ENCODE measurements around the gene PLCH1.

PLCH1 gene

DNA sequence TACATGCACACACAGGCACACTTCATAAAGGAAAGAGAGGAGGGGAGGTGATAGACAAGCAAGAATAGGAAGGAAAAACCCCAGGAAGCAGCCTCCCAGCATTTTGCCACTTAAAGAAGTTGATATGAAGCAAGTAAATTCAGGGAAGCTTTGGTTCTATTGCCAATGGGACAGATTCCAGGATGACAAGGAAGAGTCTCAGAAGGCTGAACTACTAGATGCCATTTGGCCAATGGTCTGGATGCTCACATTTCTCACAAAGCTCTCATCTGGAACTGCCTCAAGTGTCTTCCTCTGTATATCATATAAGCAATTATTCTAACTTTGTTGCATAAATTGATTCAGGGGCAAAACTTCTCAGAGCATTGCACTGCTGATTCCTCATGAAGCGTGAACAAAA, 372.6 kb downstream of the PLCH1 start:
- DNase-seq (ENCODE audit: low read depth) = no peak

- no peak for DNase-seq (ENCODE audit: low read depth)
These were observed 373.9 kb downstream of the PLCH1 start for GRCh38 chr3:155370764-155371503.

GRCh38 chr3:155370198-155370597, 374.7 kb downstream of the PLCH1 start:
- DNase-seq (ENCODE audit: low read depth) = no peak

GRCh38 chr3:155369735-155370134, 375.1 kb downstream of the PLCH1 start:
- DNase-seq (ENCODE audit: low read depth) = no peak

DNA sequence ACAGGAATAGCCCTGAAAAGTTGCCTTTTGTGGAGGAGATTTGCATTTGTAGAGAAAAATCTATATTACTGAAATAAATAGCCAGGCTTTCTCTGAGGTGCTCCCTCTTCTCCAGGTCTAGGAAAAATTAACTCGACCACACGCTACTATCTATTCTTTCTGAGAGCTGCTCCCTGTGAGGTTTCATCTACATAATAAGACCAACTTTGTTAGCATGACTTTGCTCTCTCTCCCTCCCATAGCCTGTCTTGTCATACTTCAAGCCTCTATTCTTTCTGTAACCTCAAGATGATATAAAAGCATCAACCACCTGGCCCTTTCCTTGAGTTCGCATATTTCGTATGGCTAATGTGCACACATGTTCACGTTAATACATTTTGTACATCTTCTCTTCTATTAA, 375.6 kb downstream of the PLCH1 start:
- DNase-seq (ENCODE audit: low read depth) = no peak

GRCh38 chr3:155368786-155369185, 376.1 kb downstream of the PLCH1 start:
- DNase-seq (ENCODE audit: low read depth) = no peak

GRCh38 chr3:155367506-155367905, 377.4 kb downstream of the PLCH1 start:
- DNase-seq (ENCODE audit: low read depth) = no peak

DNA sequence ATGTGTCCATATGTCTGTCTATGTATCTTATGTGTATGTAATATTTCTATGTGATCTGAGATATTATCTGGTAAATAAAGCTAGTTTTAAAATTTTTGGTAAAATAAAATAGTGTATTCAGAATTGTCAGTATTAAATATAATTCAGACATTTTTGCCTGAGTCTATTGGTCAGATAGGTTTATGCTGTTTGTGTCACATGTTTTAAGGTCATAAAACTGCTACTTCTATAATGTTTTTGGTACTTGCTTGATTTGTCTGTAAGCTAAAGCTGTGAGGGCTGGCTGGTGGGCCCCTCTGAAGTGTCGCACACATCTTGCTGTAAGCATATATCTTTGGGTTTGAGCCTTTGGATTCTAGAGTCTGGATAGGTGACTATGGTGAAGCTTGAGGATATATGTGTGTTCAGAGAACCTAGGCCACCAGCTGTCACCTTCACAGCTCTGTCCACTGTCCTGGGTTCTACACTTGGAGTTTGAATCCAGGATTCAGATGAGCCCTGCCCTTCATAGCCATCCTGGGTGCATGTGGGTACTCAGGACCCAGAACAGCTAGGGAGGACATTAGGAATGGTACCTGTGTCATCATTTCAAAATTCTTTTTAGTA, 379.6 kb downstream of the PLCH1 start:
- DNase-seq (ENCODE audit: low read depth) = no peak

- no peak for DNase-seq (ENCODE audit: low read depth)
These were observed 380.4 kb downstream of the PLCH1 start for GRCh38 chr3:155364492-155364891.

- DNase-seq (ENCODE audit: low read depth) = no peak
These were observed 381.2 kb downstream of the PLCH1 start for GRCh38 chr3:155363690-155364070.

GRCh38 chr3:155362808-155363689, 381.8 kb downstream of the PLCH1 start:
- no peak for DNase-seq (ENCODE audit: low read depth)

DNA sequence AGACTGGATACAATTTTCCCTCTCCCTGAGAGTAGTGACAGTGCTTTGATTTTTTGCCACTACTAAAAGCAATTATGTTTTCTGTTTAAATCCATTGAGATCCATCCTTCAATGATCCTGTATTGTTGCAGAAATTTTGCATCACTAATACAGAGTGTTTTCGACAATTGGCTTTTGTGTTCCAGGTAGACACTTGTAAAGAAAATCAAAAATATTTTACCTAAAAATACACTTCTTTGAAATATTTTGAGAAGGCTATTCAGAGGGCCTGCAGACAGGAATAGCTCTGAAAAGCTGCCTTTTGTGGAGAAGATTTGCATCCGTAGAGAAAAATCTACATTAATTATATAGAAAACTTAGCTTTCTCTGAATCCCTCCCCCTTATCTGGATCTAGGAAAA, 384.6 kb downstream of the PLCH1 start:
- DNase-seq (ENCODE audit: low read depth) = no peak

DNA sequence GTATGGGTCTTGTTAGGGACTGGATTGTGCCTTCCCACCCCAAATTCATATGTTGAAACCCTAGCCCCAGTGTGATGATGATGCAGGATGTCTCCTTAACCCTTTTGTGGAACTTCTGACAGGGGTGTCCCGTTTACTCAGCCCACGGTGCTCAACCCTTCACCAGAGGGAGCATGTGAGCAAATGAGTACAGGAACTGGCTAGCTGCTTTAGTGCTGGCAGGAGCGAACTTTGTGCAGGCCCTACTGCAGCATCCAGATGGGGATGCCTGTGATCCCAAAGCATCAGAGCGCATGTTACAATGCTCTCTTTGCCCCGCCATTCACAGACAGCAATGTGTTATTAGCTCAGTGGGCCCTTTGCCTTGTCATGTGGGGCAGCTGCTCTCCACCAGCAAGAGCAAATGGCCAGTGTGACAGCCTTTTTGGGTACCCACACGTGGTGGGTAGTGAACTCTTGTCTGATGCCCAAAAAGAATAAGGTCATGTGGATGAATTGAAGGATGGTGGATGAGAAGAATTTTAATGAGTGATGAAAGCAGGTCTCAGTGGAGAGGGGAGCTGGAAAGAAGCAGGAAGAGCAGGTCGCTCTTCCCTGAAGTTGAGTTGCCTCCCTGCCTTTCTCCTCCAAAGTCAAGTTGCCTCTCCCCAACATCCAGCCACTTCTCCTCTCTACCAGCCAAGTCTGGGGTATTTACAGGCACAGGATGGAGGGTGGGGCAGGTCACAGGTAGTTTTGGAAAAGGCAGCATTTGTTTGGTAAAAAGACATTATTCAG, 388.1 kb downstream of the PLCH1 start:
- no peak for DNase-seq (ENCODE audit: low read depth)

DNA sequence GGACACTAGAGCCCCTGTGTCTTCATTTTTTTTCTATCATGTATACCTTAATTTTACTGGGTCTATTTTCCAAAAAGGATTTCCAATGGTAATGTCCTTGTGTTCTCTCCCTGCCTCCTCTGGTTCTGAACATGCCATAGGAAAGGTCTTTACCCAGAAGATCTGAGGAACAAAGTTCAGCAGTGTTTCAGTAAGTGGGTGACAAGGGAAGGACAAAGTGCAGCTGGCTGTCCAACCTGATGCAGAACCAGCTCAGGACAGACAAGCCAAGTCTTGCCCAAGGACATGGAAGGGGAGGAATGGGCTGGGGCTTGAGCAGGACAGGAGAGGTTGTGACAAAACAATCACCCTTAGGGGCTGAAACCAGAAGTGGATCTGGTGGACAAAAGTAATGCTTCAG, 390.2 kb downstream of the PLCH1 start:
- DNase-seq (ENCODE audit: low read depth) = no peak

DNA sequence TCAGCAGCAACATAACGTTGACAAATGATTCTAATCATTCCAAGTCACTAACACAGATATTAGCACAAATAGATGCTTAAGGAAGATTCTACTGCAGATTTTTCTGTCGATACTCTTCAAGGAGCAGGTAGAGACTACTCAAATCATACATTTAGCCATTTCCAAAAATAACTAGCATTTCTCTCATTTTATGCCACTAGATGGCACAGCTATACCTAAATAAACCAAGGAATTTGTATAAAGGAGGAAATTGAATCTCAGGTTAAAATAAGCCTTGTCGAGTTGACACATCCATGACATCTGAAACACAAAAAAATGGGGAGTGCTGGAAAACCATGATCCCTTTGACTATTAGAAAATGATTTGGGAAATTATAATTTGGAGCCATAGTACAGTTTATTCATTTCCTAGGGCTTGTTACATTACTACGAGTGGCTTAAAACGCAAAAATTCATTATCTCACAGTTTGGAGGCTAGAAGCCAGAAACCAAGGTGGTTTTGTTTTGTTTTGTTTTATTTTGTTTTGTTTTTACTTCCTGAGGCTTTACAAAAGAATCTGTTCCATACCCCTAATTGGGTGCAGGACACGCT, 391.9 kb downstream of the PLCH1 start:
- no peak for DNase-seq (ENCODE audit: low read depth)

DNA sequence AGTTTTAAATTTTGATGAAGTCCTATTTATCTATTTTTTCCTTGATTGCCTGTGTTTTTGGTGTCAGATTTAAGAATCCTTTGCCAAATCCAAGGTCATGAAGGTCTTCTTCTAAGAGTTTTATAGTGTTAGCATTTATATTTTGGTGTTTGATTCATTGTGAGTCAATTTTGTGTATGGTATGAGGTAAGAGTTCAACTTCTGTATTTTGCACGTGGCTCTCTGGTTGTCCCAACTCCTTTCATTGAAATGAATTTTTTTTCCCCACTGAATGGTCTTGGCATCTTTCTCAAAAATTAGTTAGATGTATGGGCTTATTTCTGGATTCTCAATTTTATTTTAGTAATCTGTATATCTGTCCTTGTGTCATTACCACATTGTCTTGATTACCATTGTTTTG, 394.3 kb downstream of the PLCH1 start:
- DNase-seq (ENCODE audit: low read depth) = no peak

- DNase-seq (ENCODE audit: low read depth) = no peak
These were observed 397.0 kb downstream of the PLCH1 start for GRCh38 chr3:155347901-155348300.

DNA sequence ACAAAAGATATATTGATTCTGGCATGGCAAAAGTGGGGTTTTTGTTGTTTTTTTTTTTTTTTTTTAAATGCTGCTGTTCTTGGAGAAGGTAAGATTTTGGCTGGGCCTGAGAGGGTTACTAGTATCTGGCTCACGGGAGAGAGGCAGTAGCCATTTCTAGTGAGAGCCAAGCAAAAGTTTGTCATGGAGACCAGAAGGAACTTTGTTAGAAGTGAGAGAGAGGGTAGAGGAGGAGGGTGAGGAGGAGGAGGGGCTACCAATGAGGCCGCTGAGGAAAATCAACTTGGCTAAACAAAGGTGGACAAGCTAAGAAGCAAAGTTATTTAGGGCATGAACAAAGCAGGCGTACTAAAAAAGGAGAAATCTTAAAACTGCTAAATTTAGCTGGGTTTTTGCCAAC, 402.5 kb downstream of the PLCH1 start:
- no peak for DNase-seq (ENCODE audit: low read depth)

DNA sequence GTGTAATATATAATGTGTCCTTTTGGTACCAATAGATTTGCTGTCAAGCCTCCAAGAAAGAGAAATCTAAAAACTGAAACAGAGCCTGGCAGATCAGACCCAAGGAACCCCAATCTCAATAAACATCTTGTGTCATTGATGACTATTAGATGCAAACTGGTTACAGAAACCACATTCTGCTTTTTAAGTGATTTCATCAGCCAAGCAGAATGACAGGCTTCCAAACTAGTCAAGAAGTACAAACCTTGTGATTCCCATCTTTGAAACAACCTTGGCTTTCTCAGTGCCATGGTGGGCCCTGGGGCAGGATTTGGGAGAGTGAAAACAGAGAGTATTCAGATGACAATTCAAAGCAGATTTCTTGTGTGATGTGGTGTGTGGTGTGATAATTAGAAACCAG, 405.8 kb downstream of the PLCH1 start:
- no peak for DNase-seq (ENCODE audit: low read depth)

GRCh38 chr3:155335724-155336354, 409.0 kb downstream of the PLCH1 start:
- DNase-seq (ENCODE audit: low read depth) = no peak

Data from activated T-helper 1 cell treated with Interleukin-2 at 50 U/mL for 16 hours (primary cell).